SW 1271 (cell line): ENCODE results near the gene SOCS7.
"Not testable (repeated sequence)": the region's sequence is repeated elsewhere in the genome, so short reads cannot be mapped to it uniquely, and the experiment has no call there.

Experiments used
- DNase-seq, 2 experiments: peaks; one replicate each; lab custom pipeline; 2025; lab: John Stamatoyannopoulos, UW

The SOCS7 gene

GRCh38 chr17:38421171-38421841 lies 69.7 kb downstream of the SOCS7 start:
- DNase-seq, result no peak

DNA sequence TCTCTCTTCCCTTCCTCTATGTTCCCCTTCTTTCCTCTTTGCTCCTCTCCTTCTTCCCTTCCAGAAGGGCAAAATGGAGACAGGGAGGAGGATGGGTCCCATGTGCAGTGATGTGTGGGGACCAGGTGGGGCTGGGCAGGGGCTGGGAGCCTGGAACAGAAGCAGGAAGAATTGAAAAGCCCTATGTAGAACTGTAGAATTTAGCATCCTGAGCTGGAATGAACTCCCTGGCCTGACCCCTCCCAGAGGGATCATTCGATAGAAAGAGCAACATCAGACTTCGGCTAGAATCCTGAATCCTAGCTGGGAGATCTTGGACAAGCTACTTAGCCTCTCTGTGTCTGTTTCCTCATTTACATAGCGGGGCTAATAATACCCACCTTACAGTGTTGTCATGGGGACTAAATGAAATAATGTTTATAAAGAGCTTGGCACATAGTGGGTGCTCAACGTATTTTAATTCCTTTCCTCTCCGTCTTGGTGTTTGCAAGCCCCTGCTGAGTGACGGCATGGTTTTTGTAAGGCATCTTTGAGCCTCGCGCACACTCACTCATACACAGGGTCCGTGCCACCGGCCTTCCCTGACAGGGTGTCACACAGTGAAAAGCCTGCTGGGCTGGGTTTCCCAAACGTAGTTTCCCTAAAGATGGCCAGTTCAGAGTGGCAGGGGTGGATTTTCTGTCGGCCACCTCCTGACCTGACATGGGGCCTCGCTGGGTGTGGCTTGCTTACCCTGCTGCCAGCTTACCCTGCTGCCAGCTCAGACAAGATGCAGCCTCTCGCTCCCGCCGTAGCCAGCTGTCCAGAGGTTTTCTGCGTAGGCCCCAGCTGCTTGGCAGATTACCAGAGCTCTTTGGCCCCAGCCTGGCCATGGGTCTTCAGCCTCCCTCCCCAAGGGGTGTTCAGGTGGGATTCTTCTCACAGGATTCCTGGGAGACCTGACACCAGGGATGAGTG lies 70.5 kb downstream of the SOCS7 start:
- no peak for DNase-seq

DNA sequence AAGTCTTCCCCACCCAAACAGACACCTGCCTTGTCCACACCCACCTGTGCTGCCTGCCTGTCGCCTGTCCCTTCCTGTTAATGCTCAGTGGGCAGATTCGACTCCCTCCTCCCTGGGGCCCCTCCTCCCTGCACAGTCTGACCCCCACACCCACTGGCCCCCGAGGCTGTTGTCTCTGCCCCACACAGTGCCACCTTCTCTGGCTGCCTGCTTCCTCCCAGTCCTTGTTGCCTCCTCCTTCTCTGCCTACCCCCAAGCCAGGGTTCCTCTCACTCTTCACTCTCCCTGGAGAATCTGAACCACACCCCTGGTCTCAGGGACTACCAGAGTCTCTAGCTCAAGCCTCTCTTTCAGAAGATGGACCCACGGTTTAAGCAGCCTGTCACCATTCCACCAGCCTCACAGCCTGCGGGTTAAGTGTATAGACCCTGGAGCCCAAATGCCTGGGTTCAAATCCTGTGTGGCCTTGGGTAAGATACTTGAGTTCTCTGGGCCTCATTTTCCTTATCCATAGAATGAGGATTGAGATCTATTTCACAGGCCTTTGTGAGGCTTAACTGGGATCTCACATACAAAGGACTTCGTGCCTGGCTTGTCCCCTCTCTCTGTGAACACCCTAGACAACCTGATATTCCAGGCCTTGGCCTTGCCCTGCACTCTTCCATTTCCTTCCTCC lies 72.8 kb downstream of the SOCS7 start:
- DNase-seq, result no peak

- DNase-seq, result no peak
Measured at GRCh38 chr17:38425031-38425430, 73.4 kb downstream of the SOCS7 start.

GRCh38 chr17:38425744-38426143 lies 74.1 kb downstream of the SOCS7 start:
- no peak for DNase-seq

GRCh38 chr17:38426441-38426840 lies 74.8 kb downstream of the SOCS7 start:
- no peak for DNase-seq

- no peak for DNase-seq
Measured at GRCh38 chr17:38427160-38427949, 75.7 kb downstream of the SOCS7 start.

DNA sequence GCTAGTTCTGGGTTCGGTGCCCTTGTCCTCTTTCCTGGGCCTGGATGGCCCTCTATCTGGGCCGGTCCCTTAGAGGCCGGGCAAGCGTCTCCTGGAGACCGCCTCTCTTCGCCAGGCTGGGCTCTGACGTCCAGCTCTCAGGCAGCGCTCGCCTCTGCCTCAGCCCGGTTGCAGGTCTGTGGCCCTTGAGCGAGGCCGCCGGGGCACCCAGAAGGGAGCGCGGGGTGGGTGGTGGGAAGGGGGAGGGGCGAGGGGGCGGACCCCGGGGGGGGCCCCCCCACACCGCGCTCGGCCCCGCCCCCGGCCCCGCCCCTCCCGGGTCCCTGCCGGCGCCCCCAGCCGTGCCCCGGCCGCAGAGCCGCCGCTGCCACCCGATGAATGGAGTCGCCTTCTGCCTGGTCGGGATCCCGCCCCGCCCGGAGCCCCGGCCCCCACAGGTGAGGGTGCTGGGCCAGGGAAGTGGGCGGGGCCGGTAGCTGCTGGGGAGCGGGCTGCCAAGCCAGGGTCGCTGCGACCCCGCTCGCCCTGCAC lies 76.5 kb downstream of the SOCS7 start, which contains the start of gene ARHGAP23:
ARHGAP23 (plus strand) TSS at position 353 of the 531 bp plus-strand sequence; CDS start at position 375, 22 bp downstream.
- DNase-seq, result peak; percentile 31 to 67

- peak in 1 of 2 experiments; percentile 46 for DNase-seq
Measured at GRCh38 chr17:38428643-38429371, 77.2 kb downstream of the SOCS7 start.

- DNase-seq, result no peak
Measured at GRCh38 chr17:38429476-38430100, 77.9 kb downstream of the SOCS7 start.

DNA sequence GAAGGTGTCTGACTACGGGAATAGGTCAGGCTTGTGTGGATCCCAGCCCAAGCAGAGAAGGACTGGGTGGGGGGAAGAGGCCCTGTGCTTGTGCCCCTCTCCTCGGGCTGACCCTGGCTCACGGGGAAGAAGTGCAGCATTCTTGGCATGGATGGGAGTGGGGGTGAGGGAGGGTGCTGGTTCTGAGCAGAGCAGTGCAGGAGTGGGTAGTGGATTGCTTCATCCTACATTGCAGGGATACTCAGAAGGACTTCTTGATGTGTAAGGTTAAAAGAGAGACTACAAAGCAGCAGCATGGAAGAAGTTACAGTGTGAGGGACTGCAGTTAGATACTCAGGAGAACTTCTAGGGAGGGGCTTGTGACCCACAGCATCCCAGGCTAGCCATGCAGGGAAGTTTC lies 78.7 kb downstream of the SOCS7 start:
- no peak for DNase-seq

GRCh38 chr17:38430822-38431221 lies 79.2 kb downstream of the SOCS7 start:
- no peak for DNase-seq

DNA sequence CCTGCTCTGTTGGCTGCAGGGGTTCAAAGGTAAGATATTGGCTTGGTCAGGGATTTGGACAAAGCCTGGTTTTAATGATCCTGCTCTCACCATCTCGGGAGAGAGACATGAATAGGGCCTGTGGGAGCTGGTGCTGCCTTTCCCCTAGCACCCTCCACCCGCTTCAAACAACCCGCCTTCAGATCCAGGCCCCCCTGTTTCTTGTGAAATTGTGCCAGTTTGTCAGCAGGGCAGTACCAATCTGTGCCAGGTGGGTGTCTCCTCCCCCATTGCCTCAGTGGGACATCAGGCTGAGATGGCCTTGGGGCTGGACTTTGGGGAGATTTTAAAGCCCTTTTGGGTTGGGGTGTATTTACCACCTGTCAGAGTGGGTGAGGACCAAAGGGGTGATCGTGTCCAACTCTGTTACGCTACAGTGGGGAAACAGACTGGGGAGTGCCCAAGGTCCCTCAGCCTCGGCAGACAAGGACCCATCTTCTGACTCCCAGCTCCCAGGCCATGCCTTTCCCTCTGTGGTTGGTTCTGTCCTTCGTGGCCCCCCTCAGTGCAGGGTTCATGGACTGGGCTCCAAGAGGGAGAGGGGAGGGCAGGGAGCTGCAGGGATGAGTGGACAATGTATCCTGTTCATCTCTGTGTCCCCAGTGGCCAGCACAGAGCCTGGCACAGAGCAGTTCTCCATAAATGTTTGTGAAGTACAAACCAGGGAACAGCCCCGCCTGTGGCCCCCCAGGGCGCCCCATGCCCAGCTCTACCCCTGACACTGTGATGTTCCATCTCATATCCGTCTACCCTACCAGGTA lies 79.9 kb downstream of the SOCS7 start:
- DNase-seq, result no peak

- no peak for DNase-seq
Measured at GRCh38 chr17:38434178-38434665, 82.6 kb downstream of the SOCS7 start.

GRCh38 chr17:38435795-38436194 lies 84.2 kb downstream of the SOCS7 start:
- DNase-seq, result no peak

DNA sequence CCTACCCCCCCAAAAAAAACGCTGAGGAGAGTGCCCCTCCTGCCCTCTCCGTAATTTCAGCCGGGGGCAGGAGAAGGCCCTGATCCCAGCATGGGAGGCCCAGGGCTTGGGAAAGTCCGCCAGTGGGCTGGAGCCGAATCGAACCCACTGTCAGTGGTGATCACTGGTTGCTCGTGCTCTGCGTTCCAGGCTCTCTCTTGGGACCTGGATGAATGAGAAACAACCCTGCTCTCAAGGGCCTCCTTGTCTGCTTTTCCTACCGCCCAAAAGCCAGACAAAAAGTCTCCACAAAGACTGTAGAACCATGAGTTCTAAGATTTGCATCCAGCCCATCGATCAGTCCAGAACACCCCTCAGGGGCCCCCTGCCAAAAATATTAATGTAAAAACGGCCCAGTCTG lies 84.7 kb downstream of the SOCS7 start:
- DNase-seq, result no peak

- not testable (repeated sequence) for DNase-seq
Measured at GRCh38 chr17:38437313-38437712, 85.7 kb downstream of the SOCS7 start.

GRCh38 chr17:38439436-38439835 lies 87.8 kb downstream of the SOCS7 start:
- no peak for DNase-seq
